ENCODE data around the gene TTLL4. TPM values are rescaled to one million over a fixed set of nuclear protein-coding genes. Genes with fewer than 3 reads are reported as not detected.

The TTLL4 gene
- total and polyA plus RNA-seq, 2 of the 8 experiments (the other 6 are each of a cell fraction or from before 2014, with no cell fraction given) = 71.1 to 105 TPM

- no peak overlapping the region for H2BK20ac ChIP-seq (ENCODE audit: low read length)
- no peak overlapping the region for H3K27ac ChIP-seq (ENCODE audit: low read depth, low read length)
- no peak overlapping the region for H3K4me2 ChIP-seq (ENCODE audit: insufficient read depth in 1 of 2, low read depth in 2 of 2, low read length in 2 of 2)
- FAIRE-seq (no peak), DNase-seq (ENCODE audit: low read depth in 1 of 2, low spot score in 2 of 2) (no peak)
- no peak overlapping the region for H3K4ac ChIP-seq (replicated peaks; ENCODE audit: insufficient read length, low read depth, low read length)
- H2AFZ ChIP-seq (ENCODE audit: low read length) = no peak overlapping the region
- no peak for TF ChIP-seq FOSL1 (IDR thresholded peaks at IDR 0.05; ENCODE audit: insufficient read depth, low read depth, low read length)
- no peak for TF ChIP-seq SP4 (IDR thresholded peaks at IDR 0.05; ENCODE audit: low read length)
- TF ChIP-seq CTBP2 (IDR thresholded peaks at IDR 0.05; ENCODE audit: borderline replicate concordance, insufficient read depth, insufficient read length, low read length) = no peak
- no peak for TF ChIP-seq BACH1 (IDR thresholded peaks at IDR 0.05; ENCODE audit: low read length)
- no peak for TF ChIP-seq GTF2F1 (IDR thresholded peaks at IDR 0.05; ENCODE audit: borderline replicate concordance, low read depth, low read length)
- no peak for TF ChIP-seq ZNF274 (IDR thresholded peaks at IDR 0.05; ENCODE audit: borderline replicate concordance, extremely low read depth, low read length)
- H4K8ac ChIP-seq (ENCODE audit: extremely low read depth, insufficient read depth, low read length) = no peak overlapping the region
- ChIA-PET POLR2A (ENCODE audit: partially characterized antibody) (interaction anchor here (2.4 kb wide), 1 partner anchor 14 kb away, joined by 10 read pairs; the partner anchor contains the start of gene CYP27A1), CTCF (ENCODE audit: partially characterized antibody) (interaction anchor here (1.2 to 2.6 kb wide), 4 partner anchors 51 to 109 kb away, joined by 3 to 12 read pairs (median 4); no protein-coding TSS in a partner anchor)
- H2AK5ac ChIP-seq (ENCODE audit: low read depth, low read length) = no peak overlapping the region
- no peaks in the 10 kb centered on the region for H3K23me2 ChIP-seq (ENCODE audit: low read depth, low read length)
- no peak overlapping the region for H2BK5ac ChIP-seq (ENCODE audit: low read depth, low read length)
- H3K23ac ChIP-seq (ENCODE audit: insufficient read length) = no peak overlapping the region
- H3K36me3 ChIP-seq (ENCODE audit: control insufficient read depth in 2 of 4, insufficient read depth in 4 of 4, low read length in 3 of 4) = no peaks in the 10 kb centered on the region
- no peak overlapping the region for H3K14ac ChIP-seq (ENCODE audit: insufficient read length)
- no peaks in the 10 kb centered on the region for H3K9me3 ChIP-seq (ENCODE audit: insufficient read depth in 2 of 2, low read depth in 1 of 2, low read length in 1 of 2)
- H3K79me1 ChIP-seq (ENCODE audit: low read depth, low read length) = no peaks in the 10 kb centered on the region
- no peaks in the 10 kb centered on the region for H3K79me2 ChIP-seq (ENCODE audit: control insufficient read depth in 1 of 2, insufficient read depth in 2 of 2, low read length in 2 of 2)
- peaks cover 0 to 10% (median 1%) of the 10 kb centered on the region in 4 experiments; a peak in 3 of 7 replicates for H3K4me1 ChIP-seq (replicated peaks in 1 of 4; ENCODE audit: control insufficient read depth in 3 of 4, insufficient read depth in 4 of 4, low read length in 3 of 4)
- no peak overlapping the region for H4K91ac ChIP-seq (replicated peaks; ENCODE audit: insufficient read length, low read length)
- no peak overlapping the region for H2BK15ac ChIP-seq (ENCODE audit: low read length)
- no peaks in the 10 kb centered on the region for H4K20me1 ChIP-seq (replicated peaks in 1 of 2; ENCODE audit: control insufficient read depth in 1 of 2, insufficient read depth in 2 of 2, low read length in 2 of 2)
- no peak overlapping the region for H2BK120ac ChIP-seq (replicated peaks; ENCODE audit: low read depth, low read length)
- H3K4me3 ChIP-seq (ENCODE audit: extremely low read depth in 1 of 4, insufficient read depth in 2 of 4, low read depth in 3 of 4, low read length in 4 of 4) = no peak overlapping the region
- no peak overlapping the region for H3K9ac ChIP-seq (replicated peaks in 1 of 4; ENCODE audit: extremely low read depth in 1 of 4, low read depth in 3 of 4, low read length in 3 of 4)
- no peak overlapping the region for H4K5ac ChIP-seq (ENCODE audit: insufficient read length, low read depth, low read length)
- H3K18ac ChIP-seq (ENCODE audit: extremely low read depth, low read length) = no peak overlapping the region
- no peak overlapping the region for H2BK12ac ChIP-seq (ENCODE audit: low read depth, low read length)
- no peaks in the 10 kb centered on the region for H3K27me3 ChIP-seq (replicated peaks in 1 of 4; ENCODE audit: control insufficient read depth in 3 of 4, extremely low read depth in 1 of 4, insufficient read depth in 3 of 4, low read length in 3 of 4)
- WGBS, 2 experiments (ENCODE audit: extremely low coverage in 1 of 2, insufficient coverage in 1 of 2, insufficient read length in 1 of 2, insufficient replicate concordance in 2 of 2, low coverage in 1 of 2, low lambda C conversion rate in 2 of 2, missing lambda C conversion rate in 1 of 2) = 90% methylated on average over 4 of the region's 4 CpGs; no CpG with 5 or more reads in 1 of the 2 experiments
- H3K56ac ChIP-seq (replicated peaks; ENCODE audit: insufficient read length, low read depth, low read length) = no peak overlapping the region
These were observed 86.1 kb downstream of the TTLL4 start for GRCh38 chr2:218796691-218797090.

Data from H1 (cell line).